ENCODE results near the gene DMWD. TPM values are rescaled to one million over a fixed set of nuclear protein-coding genes. Genes with fewer than 3 reads are reported as not detected.

Gene DMWD
- total and polyA plus RNA-seq, 2 of the 4 experiments (the other 2 are of a cell fraction): 9.7 to 28.5 TPM

DNA sequence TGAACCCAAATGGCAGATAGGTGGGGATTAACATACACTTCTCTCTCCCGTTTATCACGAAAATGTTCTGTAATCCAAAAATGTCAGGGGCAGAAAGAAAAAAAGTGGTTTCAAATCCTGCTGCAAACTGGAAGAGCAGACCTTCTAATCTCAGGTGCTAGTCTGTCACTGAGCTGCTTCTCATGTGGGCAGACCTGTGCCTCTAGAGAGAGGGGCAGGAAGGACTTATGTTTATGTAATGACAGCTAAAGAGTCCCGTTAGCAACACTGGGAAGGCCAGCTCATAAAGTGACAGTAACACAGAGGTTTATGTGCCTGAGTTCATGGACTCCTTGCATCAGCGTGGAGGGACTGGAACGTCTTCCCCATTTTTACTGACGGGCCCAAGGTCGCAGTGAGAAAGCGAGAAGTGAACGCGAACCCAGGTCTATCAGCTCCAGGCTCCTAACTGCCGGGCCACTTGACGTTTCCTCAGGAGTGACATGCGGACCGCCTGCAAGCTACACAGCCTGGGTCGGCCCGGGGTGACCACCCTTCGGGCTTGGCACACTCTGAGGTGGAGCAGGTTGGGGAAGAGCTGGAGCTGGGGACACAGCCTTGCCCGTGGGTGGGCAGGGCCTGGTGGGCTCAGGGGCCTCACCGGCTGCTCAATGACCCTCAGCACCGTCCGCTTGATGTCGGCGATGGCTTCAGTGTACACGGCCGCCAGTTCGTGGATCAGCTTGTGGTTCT is 32.1 kb upstream of the DMWD start:
- Histone ChIP-seq H3K4me1 (ENCODE audit: control insufficient read depth, insufficient read depth, low read length) (no peaks in the 10 kb centered on the region), H4K20me1 (ENCODE audit: insufficient read depth, low read length) (peaks cover 7% of the 10 kb centered on the region; the same call in 1 of the 2 replicates), H3K4me3 (ENCODE audit: insufficient read depth, low read depth, low read length) (no peak overlapping the region), H3K9me1 (ENCODE audit: insufficient read depth, low read length) (no peaks in the 10 kb centered on the region), H3K27me3 (ENCODE audit: control insufficient read depth, insufficient read depth, low read length) (no peaks in the 10 kb centered on the region), H4K91ac (ENCODE audit: insufficient read depth, low read depth, low read length) (no peak overlapping the region), H4K5ac (ENCODE audit: low read depth, low read length) (no peak overlapping the region), H2BK5ac (ENCODE audit: low read depth, low read length, poor library complexity, severe bottlenecking) (no peak overlapping the region), H4K8ac (ENCODE audit: low read depth in 2 of 2, low read length in 2 of 2) (no peak overlapping the region), H2BK20ac (ENCODE audit: low read depth, low read length) (no peak overlapping the region), H3K79me1 (ENCODE audit: low read depth in 1 of 2, low read length in 2 of 2) (no peaks in the 10 kb centered on the region; a peak in 1 of 4 replicates), H2AK5ac (ENCODE audit: low read depth, low read length) (no peak overlapping the region), H3K4me2 (ENCODE audit: low read depth, low read length) (no peak overlapping the region), H2AK9ac (replicated peaks; ENCODE audit: low read depth, low read length, poor library complexity) (no peak overlapping the region), H2BK15ac (ENCODE audit: low read depth, low read length) (no peak overlapping the region), H3K36me3 (ENCODE audit: control insufficient read depth, insufficient read depth, low read length) (peaks cover 88% of the 10 kb centered on the region), H3K27ac (ENCODE audit: insufficient read depth, low read length) (no peak overlapping the region), H3K4ac (ENCODE audit: low read depth, low read length) (no peak overlapping the region), H3K23ac (ENCODE audit: low read depth, low read length) (no peak overlapping the region), H2BK120ac (ENCODE audit: low read depth, low read length) (no peak overlapping the region), H3K9ac (ENCODE audit: low read depth, low read length) (no peak overlapping the region), H3K9me3 (ENCODE audit: control insufficient read depth, insufficient read depth, low read length) (no peaks in the 10 kb centered on the region), H3K56ac (ENCODE audit: extremely low read depth, insufficient read depth, low read length) (no peak overlapping the region), H3K18ac (ENCODE audit: low read depth, low read length) (no peak overlapping the region), H3K14ac (replicated peaks; ENCODE audit: low read depth, low read length) (no peak overlapping the region), H2AFZ (replicated peaks; ENCODE audit: low read length, poor library complexity) (no peak overlapping the region)
- no TSS peak for BruUV-seq (replicated peaks)
- 92% methylated on average over 17 of the region's 26 CpGs; no CpG with 5 or more reads in 1 of the 2 experiments for WGBS, 2 experiments (ENCODE audit: extremely low coverage in 2 of 2, insufficient read length in 1 of 2)
- no peak for DNase-seq
- CTCF ChIA-PET: no interaction called here
- POLR2A ChIA-PET (ENCODE audit: unreplicated experiment): no interaction called here
- TF ChIP-seq MXI1 (IDR thresholded peaks at IDR 0.05; ENCODE audit: borderline replicate concordance, low read depth, low read length): no peak
- in situ Hi-C loops (cut with MboI; ENCODE audit: low sequenced_read_pairs): no loop called here
- dilution Hi-C loops (cut with HindIII; ENCODE audit: low sequenced_read_pairs, unreplicated experiment): no loop called here
- no peak for ATAC-seq (ENCODE audit: low read depth)
- intact Hi-C loops (cut with micrococcal nuclease): no loop called here
